ENCODE measurements around the gene CFAP77. TPM values are rescaled to one million over a fixed set of nuclear protein-coding genes. Genes with fewer than 3 reads are reported as not detected.
A peak's percentile ranks its signal among the peaks of the same experiment; 100 is the strongest.

CFAP77 gene
- total RNA-seq, 1 donor from 2014 or later = not detected

- no peak for DNase-seq
These were observed 2.8 kb upstream of the CFAP77 start for GRCh38 chr9:132407196-132407595.

GRCh38 chr9:132408521-132408920 lies 1.5 kb upstream of the CFAP77 start:
- ATAC-seq (ENCODE audit: low read depth) (no peak), DNase-seq (no peak)
- TF ChIP-seq CTCF (IDR thresholded peaks at IDR 0.05) = no peak
- no peak overlapping the region for H3K4me3 Mint-ChIP-seq
- intact Hi-C loops (cut with micrococcal nuclease) = loop anchor here (5.0 kb wide), 1 partner anchor 151 kb away; no protein-coding TSS in a partner anchor
- peaks cover 10% of the 10 kb centered on the region for H3K27me3 Mint-ChIP-seq
- ChIA-PET POLR2A (interaction anchor here (0.5 to 1.7 kb wide), 5 partner anchors 23 to 144 kb away, joined by 3 to 5 read pairs (median 3); partner anchors contain the start of gene SETX), CTCF (no interaction called here)
- peaks cover 53% of the 10 kb centered on the region for H3K4me1 Mint-ChIP-seq
- peaks cover 9% of the 10 kb centered on the region for H3K36me3 Mint-ChIP-seq (ENCODE audit: low read depth)
- no peaks in the 10 kb centered on the region for H3K9me3 Mint-ChIP-seq
- H3K27ac Mint-ChIP-seq = no peak overlapping the region

More at GRCh38 chr9:132407196-132407595, 2.8 kb upstream of the CFAP77 start:
- POLR2A ChIA-PET = interaction anchor here (1.0 to 1.7 kb wide), 2 partner anchors 22 to 23 kb away, joined by 3 to 5 read pairs; no protein-coding TSS in a partner anchor
- H3K9me3 Mint-ChIP-seq = no peaks in the 10 kb centered on the region
- H3K4me3 Mint-ChIP-seq = peak overlapping the region; percentile 94
- peaks cover 21% of the 10 kb centered on the region for H3K36me3 Mint-ChIP-seq (ENCODE audit: low read depth)
- TF ChIP-seq CTCF (IDR thresholded peaks at IDR 0.05) = no peak
- H3K27me3 Mint-ChIP-seq = peaks cover 5% of the 10 kb centered on the region
- CTCF ChIA-PET = interaction anchor here (0.9 kb wide), 1 partner anchor 42 kb away, joined by 3 read pairs; no protein-coding TSS in a partner anchor
- intact Hi-C loops (cut with micrococcal nuclease) = loop anchor here (5.0 kb wide), 1 partner anchor 150 kb away; no protein-coding TSS in a partner anchor
- ATAC-seq (ENCODE audit: low read depth) = no peak
- peak overlapping the region; percentile 87 for H3K27ac Mint-ChIP-seq
- peaks cover 54% of the 10 kb centered on the region for H3K4me1 Mint-ChIP-seq

- H3K4me1 Mint-ChIP-seq = peaks cover 35% of the 10 kb centered on the region
These were observed 631 bp downstream of the CFAP77 start for GRCh38 chr9:132410642-132411041.

GRCh38 chr9:132411091-132411508 lies 1.1 kb downstream of the CFAP77 start:
- Mint-ChIP-seq H3K4me3 (peak overlapping the region; percentile 78), H3K27me3 (peaks cover 26% of the 10 kb centered on the region), H3K27ac (peak overlapping the region; percentile 53), H3K4me1 (peaks cover 31% of the 10 kb centered on the region), H3K9me3 (no peaks in the 10 kb centered on the region), H3K36me3 (ENCODE audit: low read depth) (peaks cover 3% of the 10 kb centered on the region)
- ChIA-PET POLR2A (no interaction called here), CTCF (no interaction called here)
- intact Hi-C loops (cut with micrococcal nuclease) = loop anchor here (1.0 to 10.0 kb wide), 9 partner anchors 96 to 1284 kb away; partner anchors contain the start of genes GTF3C5, NTNG2 and NUP214
- ATAC-seq (ENCODE audit: low read depth) = peak; percentile 58
- peak; percentile 28 for TF ChIP-seq CTCF (IDR thresholded peaks at IDR 0.05)
- DNase-seq = peak; percentile 62

More at GRCh38 chr9:132410642-132411041, 631 bp downstream of the CFAP77 start:
- peak; percentile 16 for DNase-seq
- TF ChIP-seq CTCF (IDR thresholded peaks at IDR 0.05) = no peak
- Mint-ChIP-seq H3K27me3 (peaks cover 26% of the 10 kb centered on the region), H3K4me3 (peak overlapping the region; percentile 78), H3K36me3 (ENCODE audit: low read depth) (peaks cover 3% of the 10 kb centered on the region), H3K9me3 (no peaks in the 10 kb centered on the region), H3K27ac (peak overlapping the region; percentile 53)
- POLR2A ChIA-PET = interaction anchor here (0.6 to 1.4 kb wide), 8 partner anchors 26 to 1479 kb away, joined by 3 to 7 read pairs (median 4); partner anchors contain the start of gene SETX
- peak; percentile 18 for ATAC-seq (ENCODE audit: low read depth)
- CTCF ChIA-PET = no interaction called here
- intact Hi-C loops (cut with micrococcal nuclease) = loop anchor here (1.0 to 10.0 kb wide), 10 partner anchors 97 to 1283 kb away; partner anchors contain the start of genes GTF3C4, GTF3C5, NTNG2 and NUP214

GRCh38 chr9:132412089-132412488 lies 2.1 kb downstream of the CFAP77 start:
- intact Hi-C loops (cut with micrococcal nuclease) = loop anchor here (5.0 to 10.0 kb wide), 4 partner anchors 247 to 1285 kb away; partner anchors contain the start of genes GTF3C5, NTNG2 and NUP214
- no peak overlapping the region for H3K27ac Mint-ChIP-seq
- CTCF ChIA-PET = interaction anchor here (0.7 to 1.5 kb wide), 4 partner anchors 28 to 561 kb away, joined by 3 to 4 read pairs (median 3); no protein-coding TSS in a partner anchor
- H3K9me3 Mint-ChIP-seq = no peaks in the 10 kb centered on the region
- ATAC-seq (ENCODE audit: low read depth) (no peak), DNase-seq (no peak)
- H3K36me3 Mint-ChIP-seq (ENCODE audit: low read depth) = no peaks in the 10 kb centered on the region
- TF ChIP-seq CTCF (IDR thresholded peaks at IDR 0.05) = no peak
- peaks cover 24% of the 10 kb centered on the region for H3K4me1 Mint-ChIP-seq
- no peak overlapping the region for H3K4me3 Mint-ChIP-seq
- POLR2A ChIA-PET = no interaction called here
- peaks cover 26% of the 10 kb centered on the region for H3K27me3 Mint-ChIP-seq
